ENCODE measurements around the gene MSX1. TPM values are rescaled to one million over a fixed set of nuclear protein-coding genes. Genes with fewer than 3 reads are reported as not detected.

Gene MSX1
- polyA plus RNA-seq, 2 donors, result 0.36 to 0.37 TPM

DNA sequence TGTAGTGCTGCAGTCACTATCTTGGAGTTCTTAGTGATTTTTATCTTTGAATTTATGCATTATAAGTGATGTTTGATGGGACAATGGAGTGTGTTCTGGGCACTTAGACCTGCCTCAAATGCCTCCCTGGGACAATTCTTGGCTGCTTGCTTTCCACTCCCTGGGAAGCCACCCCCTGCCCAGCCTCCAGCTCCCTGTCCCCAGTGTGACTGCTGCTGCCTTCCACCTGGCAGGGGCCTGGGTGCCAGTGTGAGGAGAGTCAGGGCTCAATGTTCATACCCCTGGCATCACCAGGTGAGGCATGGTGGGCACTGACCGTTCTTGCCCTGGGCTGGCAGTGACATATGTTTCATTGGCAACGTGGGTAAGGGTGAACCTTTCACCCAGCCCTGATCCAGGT lies 14.8 kb downstream of the MSX1 start:
- 64 to 71% methylated on average over 2 of the region's 2 CpGs for WGBS, 2 donors
- Histone ChIP-seq H3K4me1 (ENCODE audit: control insufficient read depth in 2 of 2, insufficient read depth in 2 of 2, low read length in 1 of 2) (peaks cover 0 to 7% of the 10 kb centered on the region in 2 donors), H3K27ac (ENCODE audit: low read depth in 2 of 2, low read length in 1 of 2) (no peak overlapping the region), H3K4me3 (ENCODE audit: low read depth in 1 of 2, low read length in 2 of 2) (no peak overlapping the region), H3K27me3 (ENCODE audit: control insufficient read depth in 1 of 2, insufficient read depth in 2 of 2, low read length in 2 of 2) (peaks cover 22 to 39% of the 10 kb centered on the region in 2 donors), H3K36me3 (ENCODE audit: control insufficient read depth in 2 of 2, insufficient read depth in 2 of 2, low read length in 1 of 2) (no peaks in the 10 kb centered on the region), H3K9me3 (ENCODE audit: control insufficient read depth in 2 of 2, insufficient read depth in 1 of 2, low read depth in 1 of 2, low read length in 1 of 2) (no peaks in the 10 kb centered on the region)

DNA sequence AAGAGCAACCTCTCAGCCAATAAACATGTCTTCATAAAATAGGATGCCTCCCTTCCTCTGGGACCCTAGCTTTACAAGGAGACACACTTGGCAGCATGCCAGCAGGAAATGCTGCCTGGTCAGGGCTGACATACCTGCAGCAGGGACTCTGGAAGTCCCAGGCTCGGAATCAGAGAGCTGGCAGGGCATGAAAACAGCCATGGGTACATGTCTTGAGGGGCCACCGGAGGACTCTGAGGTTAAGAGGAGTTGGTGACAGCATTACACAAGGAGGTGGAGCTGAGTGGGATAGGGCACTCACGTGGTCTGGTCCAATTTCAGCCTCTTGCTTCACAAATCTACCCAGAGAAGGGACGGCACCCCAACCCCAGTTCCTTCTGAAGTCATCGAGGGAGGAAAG lies 15.7 kb downstream of the MSX1 start:
- Histone ChIP-seq H3K9me3 (ENCODE audit: control insufficient read depth in 2 of 2, insufficient read depth in 1 of 2, low read depth in 1 of 2, low read length in 1 of 2) (no peaks in the 10 kb centered on the region), H3K27me3 (ENCODE audit: control insufficient read depth in 1 of 2, insufficient read depth in 2 of 2, low read length in 2 of 2) (peaks cover 13 to 30% of the 10 kb centered on the region in 2 donors), H3K36me3 (ENCODE audit: control insufficient read depth in 2 of 2, insufficient read depth in 2 of 2, low read length in 1 of 2) (no peaks in the 10 kb centered on the region), H3K27ac (ENCODE audit: low read depth in 2 of 2, low read length in 1 of 2) (no peak overlapping the region), H3K4me1 (ENCODE audit: control insufficient read depth in 2 of 2, insufficient read depth in 2 of 2, low read length in 1 of 2) (peaks cover 0 to 5% of the 10 kb centered on the region in 2 donors), H3K4me3 (ENCODE audit: low read depth in 1 of 2, low read length in 2 of 2) (no peak overlapping the region)
- WGBS, 2 donors, result 28 to 31% methylated on average over 5 of the region's 5 CpGs

DNA sequence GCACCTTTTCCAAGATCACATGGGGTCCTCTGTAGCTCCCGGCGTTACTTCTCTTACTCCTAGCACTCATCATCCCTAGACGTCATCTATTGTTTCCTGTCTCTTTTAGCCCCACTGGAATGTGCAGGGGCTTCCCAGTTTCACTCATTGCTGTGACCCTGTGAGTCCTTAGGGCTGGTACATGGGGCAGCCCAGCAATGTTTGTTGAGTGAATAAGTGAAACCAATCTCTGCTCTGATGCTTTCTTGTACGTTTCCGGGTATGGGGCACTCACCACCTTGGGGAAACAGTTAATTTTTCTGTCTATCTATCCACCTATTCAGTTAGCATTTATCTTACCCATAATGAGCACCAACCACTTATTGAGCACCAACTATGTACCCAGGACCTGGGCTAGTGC lies 16.1 kb downstream of the MSX1 start:
- WGBS, 2 donors, result 47 to 51% methylated on average over 5 of the region's 5 CpGs
- H3K27me3 ChIP-seq (ENCODE audit: control insufficient read depth in 1 of 2, insufficient read depth in 2 of 2, low read length in 2 of 2), result peaks cover 12 to 26% of the 10 kb centered on the region in 2 donors
- peaks cover 0 to 3% of the 10 kb centered on the region in 2 donors for H3K4me1 ChIP-seq (ENCODE audit: control insufficient read depth in 2 of 2, insufficient read depth in 2 of 2, low read length in 1 of 2)
- no peaks in the 10 kb centered on the region for H3K36me3 ChIP-seq (ENCODE audit: control insufficient read depth in 2 of 2, insufficient read depth in 2 of 2, low read length in 1 of 2)
- H3K9me3 ChIP-seq (ENCODE audit: control insufficient read depth in 2 of 2, insufficient read depth in 1 of 2, low read depth in 1 of 2, low read length in 1 of 2), result no peaks in the 10 kb centered on the region
- no peak overlapping the region for H3K27ac ChIP-seq (ENCODE audit: low read depth in 2 of 2, low read length in 1 of 2)
- no peak overlapping the region for H3K4me3 ChIP-seq (ENCODE audit: low read depth in 1 of 2, low read length in 2 of 2)

GRCh38 chr4:4876945-4877661 lies 17.6 kb downstream of the MSX1 start:
- Histone ChIP-seq H3K4me1 (ENCODE audit: control insufficient read depth in 2 of 2, insufficient read depth in 2 of 2, low read length in 1 of 2) (no peaks in the 10 kb centered on the region), H3K27ac (ENCODE audit: low read depth in 2 of 2, low read length in 1 of 2) (no peak overlapping the region), H3K9me3 (ENCODE audit: control insufficient read depth in 2 of 2, insufficient read depth in 1 of 2, low read depth in 1 of 2, low read length in 1 of 2) (no peaks in the 10 kb centered on the region), H3K27me3 (ENCODE audit: control insufficient read depth in 1 of 2, insufficient read depth in 2 of 2, low read length in 2 of 2) (peaks cover 8 to 16% of the 10 kb centered on the region in 2 donors), H3K36me3 (ENCODE audit: control insufficient read depth in 2 of 2, insufficient read depth in 2 of 2, low read length in 1 of 2) (no peaks in the 10 kb centered on the region), H3K4me3 (ENCODE audit: low read depth in 1 of 2, low read length in 2 of 2) (no peak overlapping the region)
- WGBS, 2 donors, result 74 to 78% methylated on average over 12 of the region's 12 CpGs

DNA sequence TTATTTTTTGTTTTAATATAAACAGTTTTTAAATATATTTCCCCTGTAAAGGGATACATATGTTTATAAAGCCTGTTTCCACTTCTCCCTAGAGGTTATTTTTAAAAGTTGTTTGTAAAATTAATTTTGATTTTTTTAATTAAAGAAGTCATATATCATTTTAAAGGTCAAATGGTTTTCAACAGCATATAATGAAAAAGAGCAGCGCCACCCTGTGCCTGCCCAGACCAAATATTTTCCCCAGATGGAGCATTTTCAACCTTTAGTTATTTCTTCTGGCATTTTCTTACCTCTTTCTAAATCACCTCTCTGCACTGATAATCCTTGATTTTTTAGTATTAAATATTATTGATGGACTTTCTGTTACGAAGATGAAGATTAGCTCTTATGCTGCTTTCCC lies 21.0 kb downstream of the MSX1 start:
- H3K9me3 ChIP-seq (ENCODE audit: control insufficient read depth in 2 of 2, insufficient read depth in 1 of 2, low read depth in 1 of 2, low read length in 1 of 2), result no peaks in the 10 kb centered on the region
- no peaks in the 10 kb centered on the region for H3K4me1 ChIP-seq (ENCODE audit: control insufficient read depth in 2 of 2, insufficient read depth in 2 of 2, low read length in 1 of 2)
- H3K27me3 ChIP-seq (ENCODE audit: control insufficient read depth in 1 of 2, insufficient read depth in 2 of 2, low read length in 2 of 2), result no peaks in the 10 kb centered on the region
- no peak overlapping the region for H3K4me3 ChIP-seq (ENCODE audit: low read depth in 1 of 2, low read length in 2 of 2)
- WGBS, 2 donors, result 67 to 85% methylated on average over 2 of the region's 2 CpGs
- no peak overlapping the region for H3K27ac ChIP-seq (ENCODE audit: low read depth in 2 of 2, low read length in 1 of 2)
- H3K36me3 ChIP-seq (ENCODE audit: control insufficient read depth in 2 of 2, insufficient read depth in 2 of 2, low read length in 1 of 2), result no peaks in the 10 kb centered on the region

GRCh38 chr4:4881432-4881831 lies 22.0 kb downstream of the MSX1 start:
- no peak overlapping the region for H3K4me3 ChIP-seq (ENCODE audit: low read depth in 1 of 2, low read length in 2 of 2)
- no peak overlapping the region for H3K27ac ChIP-seq (ENCODE audit: low read depth in 2 of 2, low read length in 1 of 2)
- H3K36me3 ChIP-seq (ENCODE audit: control insufficient read depth in 2 of 2, insufficient read depth in 2 of 2, low read length in 1 of 2), result no peaks in the 10 kb centered on the region
- WGBS, 2 donors, result 68% methylated on average over 2 of the region's 2 CpGs
- H3K4me1 ChIP-seq (ENCODE audit: control insufficient read depth in 2 of 2, insufficient read depth in 2 of 2, low read length in 1 of 2), result no peaks in the 10 kb centered on the region
- no peaks in the 10 kb centered on the region for H3K27me3 ChIP-seq (ENCODE audit: control insufficient read depth in 1 of 2, insufficient read depth in 2 of 2, low read length in 2 of 2)
- H3K9me3 ChIP-seq (ENCODE audit: control insufficient read depth in 2 of 2, insufficient read depth in 1 of 2, low read depth in 1 of 2, low read length in 1 of 2), result no peaks in the 10 kb centered on the region

DNA sequence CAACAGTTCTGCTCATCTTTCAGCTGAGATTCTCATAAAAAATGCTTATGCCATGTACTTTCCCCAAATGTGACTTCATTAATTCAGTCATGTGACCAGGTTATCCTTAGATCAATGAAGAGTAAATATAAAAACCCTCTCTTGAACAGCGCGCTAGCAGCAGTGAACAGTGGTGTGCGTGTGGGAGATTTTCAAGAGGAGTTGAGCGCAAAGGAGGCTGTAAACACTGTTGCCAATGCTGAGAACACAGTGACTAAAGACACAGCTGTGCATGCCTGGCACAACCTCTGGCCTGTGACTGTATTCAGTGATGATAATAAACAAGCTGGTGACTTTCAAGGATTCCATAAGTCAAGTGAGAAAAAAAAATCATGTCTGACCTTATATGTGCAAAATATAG lies 25.1 kb downstream of the MSX1 start:
- Histone ChIP-seq H3K9me3 (ENCODE audit: control insufficient read depth in 2 of 2, insufficient read depth in 1 of 2, low read depth in 1 of 2, low read length in 1 of 2) (peaks cover 0 to 4% of the 10 kb centered on the region in 2 donors), H3K36me3 (ENCODE audit: control insufficient read depth in 2 of 2, insufficient read depth in 2 of 2, low read length in 1 of 2) (no peaks in the 10 kb centered on the region), H3K4me3 (ENCODE audit: low read depth in 1 of 2, low read length in 2 of 2) (no peak overlapping the region), H3K27ac (ENCODE audit: low read depth in 2 of 2, low read length in 1 of 2) (no peak overlapping the region), H3K4me1 (ENCODE audit: control insufficient read depth in 2 of 2, insufficient read depth in 2 of 2, low read length in 1 of 2) (no peaks in the 10 kb centered on the region), H3K27me3 (ENCODE audit: control insufficient read depth in 1 of 2, insufficient read depth in 2 of 2, low read length in 2 of 2) (no peaks in the 10 kb centered on the region)
- WGBS, 2 donors, result 68 to 89% methylated on average over 4 of the region's 4 CpGs

GRCh38 chr4:4887426-4887825 lies 28.0 kb downstream of the MSX1 start:
- Histone ChIP-seq H3K27ac (ENCODE audit: low read depth in 2 of 2, low read length in 1 of 2) (no peak overlapping the region), H3K36me3 (ENCODE audit: control insufficient read depth in 2 of 2, insufficient read depth in 2 of 2, low read length in 1 of 2) (no peaks in the 10 kb centered on the region), H3K27me3 (ENCODE audit: control insufficient read depth in 1 of 2, insufficient read depth in 2 of 2, low read length in 2 of 2) (no peaks in the 10 kb centered on the region), H3K4me1 (ENCODE audit: control insufficient read depth in 2 of 2, insufficient read depth in 2 of 2, low read length in 1 of 2) (peaks cover 0 to 3% of the 10 kb centered on the region in 2 donors), H3K4me3 (ENCODE audit: low read depth in 1 of 2, low read length in 2 of 2) (no peak overlapping the region), H3K9me3 (ENCODE audit: control insufficient read depth in 2 of 2, insufficient read depth in 1 of 2, low read depth in 1 of 2, low read length in 1 of 2) (peaks cover 0 to 4% of the 10 kb centered on the region in 2 donors)
- WGBS, 2 donors, result 74 to 77% methylated on average over 5 of the region's 5 CpGs

GRCh38 chr4:4888695-4889094 lies 29.2 kb downstream of the MSX1 start:
- 65 to 78% methylated on average over 5 of the region's 5 CpGs for WGBS, 2 donors

GRCh38 chr4:4889781-4890180 lies 30.3 kb downstream of the MSX1 start:
- Histone ChIP-seq H3K36me3 (ENCODE audit: control insufficient read depth in 2 of 2, insufficient read depth in 2 of 2, low read length in 1 of 2) (no peaks in the 10 kb centered on the region), H3K27ac (ENCODE audit: low read depth in 2 of 2, low read length in 1 of 2) (no peak overlapping the region), H3K4me1 (ENCODE audit: control insufficient read depth in 2 of 2, insufficient read depth in 2 of 2, low read length in 1 of 2) (peaks cover 0 to 3% of the 10 kb centered on the region in 2 donors), H3K9me3 (ENCODE audit: control insufficient read depth in 2 of 2, insufficient read depth in 1 of 2, low read depth in 1 of 2, low read length in 1 of 2) (peaks cover 0 to 4% of the 10 kb centered on the region in 2 donors), H3K4me3 (ENCODE audit: low read depth in 1 of 2, low read length in 2 of 2) (no peak overlapping the region), H3K27me3 (ENCODE audit: control insufficient read depth in 1 of 2, insufficient read depth in 2 of 2, low read length in 2 of 2) (no peaks in the 10 kb centered on the region)
- 79 to 84% methylated on average over 9 of the region's 9 CpGs for WGBS, 2 donors

More at GRCh38 chr4:4888695-4889094, 29.2 kb downstream of the MSX1 start:
- Histone ChIP-seq H3K36me3 (ENCODE audit: control insufficient read depth in 2 of 2, insufficient read depth in 2 of 2, low read length in 1 of 2) (no peaks in the 10 kb centered on the region), H3K9me3 (ENCODE audit: control insufficient read depth in 2 of 2, insufficient read depth in 1 of 2, low read depth in 1 of 2, low read length in 1 of 2) (peaks cover 0 to 4% of the 10 kb centered on the region in 2 donors), H3K4me3 (ENCODE audit: low read depth in 1 of 2, low read length in 2 of 2) (no peak overlapping the region), H3K4me1 (ENCODE audit: control insufficient read depth in 2 of 2, insufficient read depth in 2 of 2, low read length in 1 of 2) (peaks cover 0 to 3% of the 10 kb centered on the region in 2 donors), H3K27me3 (ENCODE audit: control insufficient read depth in 1 of 2, insufficient read depth in 2 of 2, low read length in 2 of 2) (no peaks in the 10 kb centered on the region), H3K27ac (ENCODE audit: low read depth in 2 of 2, low read length in 1 of 2) (no peak overlapping the region)
